A673 (cell line): Measurements from ENCODE around the gene CCS.

Source experiments
- EZH2 ChIP-seq: fragments of 200-600 bp; sonication (generic); IDR thresholded peaks from 2 replicates; pipeline ENCODE4 v1.6.1; 2017; ENCODE audit warnings: borderline replicate concordance, low read depth, mild to moderate bottlenecking, mixed read lengths, antibody characterized with exemption, low read length; ENCODE audit not compliant: poor library complexity, severe bottlenecking
- TF ChIP-seq, protein P1 (sequence below): fragments of 300-800, 200-600 bp; sonication (generic); conservative IDR thresholded peaks from 2 replicates; pipeline ENCODE4 v1.5.1; 2017; ENCODE audit warnings: low read depth, mild to moderate bottlenecking, antibody characterized with exemption, low read length, moderate library complexity, mixed read lengths

DNA sequence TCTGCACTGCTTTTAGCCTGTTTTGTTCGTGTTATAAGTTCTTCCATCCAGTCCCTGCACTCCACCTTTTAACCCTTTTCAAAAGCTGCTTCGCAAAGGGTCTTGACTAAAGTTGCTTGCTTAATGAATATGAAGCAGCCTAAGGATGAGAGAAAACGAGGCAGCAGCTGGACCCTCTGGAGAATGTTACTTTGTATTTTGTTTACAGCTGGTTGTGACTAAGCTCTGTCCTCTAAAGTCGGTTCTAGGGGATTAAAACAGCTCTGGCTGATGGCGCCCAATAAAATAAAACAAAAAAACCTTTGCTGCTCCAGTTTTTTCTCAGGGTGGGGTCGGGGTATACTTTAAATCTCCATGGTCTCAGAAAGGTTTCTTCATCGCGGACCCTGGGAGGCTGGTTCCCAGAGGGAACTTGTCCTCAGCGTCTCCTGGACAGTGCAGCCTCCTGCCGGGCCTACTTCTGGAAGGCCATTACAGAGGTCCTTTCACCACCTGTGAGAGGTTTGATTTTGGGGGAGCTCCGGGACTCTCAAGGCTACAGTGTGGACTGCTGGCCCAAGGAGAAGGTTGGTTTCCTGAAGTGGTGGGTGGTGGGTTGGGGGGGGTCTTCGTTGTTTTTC lies 44.7 kb downstream of the CCS start:
- TF ChIP-seq, protein P1, sequence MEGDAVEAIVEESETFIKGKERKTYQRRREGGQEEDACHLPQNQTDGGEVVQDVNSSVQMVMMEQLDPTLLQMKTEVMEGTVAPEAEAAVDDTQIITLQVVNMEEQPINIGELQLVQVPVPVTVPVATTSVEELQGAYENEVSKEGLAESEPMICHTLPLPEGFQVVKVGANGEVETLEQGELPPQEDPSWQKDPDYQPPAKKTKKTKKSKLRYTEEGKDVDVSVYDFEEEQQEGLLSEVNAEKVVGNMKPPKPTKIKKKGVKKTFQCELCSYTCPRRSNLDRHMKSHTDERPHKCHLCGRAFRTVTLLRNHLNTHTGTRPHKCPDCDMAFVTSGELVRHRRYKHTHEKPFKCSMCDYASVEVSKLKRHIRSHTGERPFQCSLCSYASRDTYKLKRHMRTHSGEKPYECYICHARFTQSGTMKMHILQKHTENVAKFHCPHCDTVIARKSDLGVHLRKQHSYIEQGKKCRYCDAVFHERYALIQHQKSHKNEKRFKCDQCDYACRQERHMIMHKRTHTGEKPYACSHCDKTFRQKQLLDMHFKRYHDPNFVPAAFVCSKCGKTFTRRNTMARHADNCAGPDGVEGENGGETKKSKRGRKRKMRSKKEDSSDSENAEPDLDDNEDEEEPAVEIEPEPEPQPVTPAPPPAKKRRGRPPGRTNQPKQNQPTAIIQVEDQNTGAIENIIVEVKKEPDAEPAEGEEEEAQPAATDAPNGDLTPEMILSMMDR, result no peak
- TF ChIP-seq EZH2, result no peak
